RWPE2 (cell line): ENCODE data around the gene DDX59.

Source experiments
- ATAC-seq: fragments of 200-7000 bp; cut with Tn5 transposase; 3 replicates; pipeline ENCODE4 v1.9.1; 2021; ENCODE audit warnings: low read depth
- DNase-seq: peaks from one replicate; pipeline ENCODE4 v3.0.0-alpha.2; 2020; ENCODE audit warnings: low spot score
- H3K27ac ChIP-seq: fragments of 450-650 bp; 2 replicates; pipeline ENCODE4 v1.5.1; 2017; ENCODE audit warnings: mild to moderate bottlenecking; ENCODE audit not compliant: poor library complexity, severe bottlenecking
- H3K27me3 ChIP-seq: fragments of 250-450 bp; sonication (Bioruptor Pico); 2 replicates; pipeline ENCODE4 v1.5.1; 2021; ENCODE audit warnings: mild to moderate bottlenecking, moderate library complexity; ENCODE audit not compliant: insufficient read depth, poor library complexity, severe bottlenecking
- H3K36me3 ChIP-seq: fragments of 250-450 bp; sonication (Bioruptor Pico); 2 replicates; pipeline ENCODE4 v1.5.1; 2020; ENCODE audit warnings: low read depth, mild to moderate bottlenecking, moderate library complexity
- H3K4me1 ChIP-seq: fragments of 250-450 bp; sonication (Bioruptor Pico); 2 replicates; pipeline ENCODE4 v1.5.1; 2021; ENCODE audit warnings: mild to moderate bottlenecking, moderate library complexity; ENCODE audit not compliant: insufficient read depth, poor library complexity, severe bottlenecking
- H3K4me3 ChIP-seq: fragments of 250-450 bp; sonication (Bioruptor Pico); 2 replicates; pipeline ENCODE4 v1.5.1; 2021; ENCODE audit warnings: mild to moderate bottlenecking, moderate library complexity; ENCODE audit not compliant: severe bottlenecking
- H3K9me3 ChIP-seq: fragments of 250-450 bp; sonication (Bioruptor Pico); 2 replicates; pipeline ENCODE4 v1.5.1; 2021; ENCODE audit warnings: mild to moderate bottlenecking, moderate library complexity; ENCODE audit not compliant: severe bottlenecking
- CTCF ChIP-seq: fragments of 450-650 bp; IDR thresholded peaks from one replicate; pipeline ENCODE4 v1.5.1; 2017; ENCODE audit warnings: mild to moderate bottlenecking, moderate library complexity; ENCODE audit not compliant: poor library complexity, severe bottlenecking

The DDX59 gene

GRCh38 chr1:200627575-200628222, 42.0 kb downstream of the DDX59 start:
- Histone ChIP-seq H3K27ac (no peak overlapping the region), H3K4me1 (peaks cover 9% of the 10 kb centered on the region)

DNA sequence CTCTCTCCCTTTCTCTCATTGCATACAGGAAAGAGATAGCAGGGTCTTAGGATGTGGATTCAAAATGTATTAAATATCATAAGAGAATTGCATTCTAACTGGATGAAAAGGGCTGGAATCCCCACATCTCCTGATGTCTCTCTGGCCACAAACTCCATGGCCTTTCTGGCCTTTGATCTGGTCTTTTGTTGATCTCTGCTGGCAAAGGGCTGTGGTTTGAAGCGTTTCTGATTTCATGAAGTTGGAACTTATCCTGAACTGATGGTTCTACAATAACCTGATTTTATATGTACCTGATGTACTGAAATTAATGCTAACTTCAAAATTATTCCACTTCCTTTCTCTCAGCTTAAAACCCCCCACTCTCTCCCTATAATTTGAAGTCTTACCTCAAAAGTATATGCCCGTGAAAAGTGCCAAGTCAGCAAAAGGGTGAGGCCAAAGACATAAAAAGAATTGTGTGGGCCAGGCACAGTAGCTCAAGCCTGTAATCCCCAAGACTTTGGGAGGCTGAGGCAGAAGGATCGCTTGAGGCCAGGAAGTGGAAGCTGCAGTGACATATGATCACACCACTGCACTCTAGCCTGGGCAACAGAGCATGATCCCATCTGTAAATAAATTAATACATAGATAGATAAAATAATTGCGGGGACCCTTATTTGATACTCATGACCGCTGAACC, 42.7 kb downstream of the DDX59 start:
- Histone ChIP-seq H3K9me3 (no peaks in the 10 kb centered on the region), H3K27ac (no peak overlapping the region), H3K4me3 (no peak overlapping the region), H3K4me1 (peaks cover 9% of the 10 kb centered on the region), H3K36me3 (no peaks in the 10 kb centered on the region), H3K27me3 (no peaks in the 10 kb centered on the region)
- TF ChIP-seq CTCF = no peak
- DNase-seq (no peak), ATAC-seq (no peak)

More at GRCh38 chr1:200627575-200628222, 42.0 kb downstream of the DDX59 start:
- no peak for TF ChIP-seq CTCF
- Histone ChIP-seq H3K4me3 (no peak overlapping the region), H3K27me3 (no peaks in the 10 kb centered on the region), H3K36me3 (no peaks in the 10 kb centered on the region), H3K9me3 (no peaks in the 10 kb centered on the region)
- no peak for DNase-seq
- no peak for ATAC-seq

DNA sequence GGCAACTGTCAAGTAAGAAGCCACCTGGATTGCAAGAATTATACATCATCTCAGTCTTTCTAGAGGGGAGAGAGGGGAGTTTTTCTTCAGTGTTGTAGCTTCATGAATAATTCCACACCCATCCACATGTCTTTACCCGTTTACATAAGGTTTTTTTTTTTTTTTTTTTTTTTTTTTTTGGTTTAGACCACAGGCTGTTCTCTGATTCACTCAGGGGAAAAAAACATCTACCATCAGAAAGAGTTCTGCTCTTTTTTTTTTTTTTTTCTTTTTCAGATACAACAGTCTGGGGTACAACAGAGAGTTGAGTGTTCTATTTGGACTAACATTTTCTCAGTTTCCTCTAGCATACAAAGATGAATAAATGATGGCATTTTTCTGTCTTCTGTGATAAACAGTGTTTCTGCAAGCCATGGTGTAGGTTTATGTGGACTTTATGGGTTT, 44.3 kb downstream of the DDX59 start:
- Histone ChIP-seq H3K36me3 (no peaks in the 10 kb centered on the region), H3K9me3 (no peaks in the 10 kb centered on the region), H3K27me3 (no peaks in the 10 kb centered on the region), H3K4me3 (no peak overlapping the region), H3K4me1 (peaks cover 12% of the 10 kb centered on the region), H3K27ac (peak overlapping the region; percentile 83)
- no peak for DNase-seq
- ATAC-seq = peak; percentile 15; the same call in 1 of the 3 replicates
- TF ChIP-seq CTCF = no peak

DNA sequence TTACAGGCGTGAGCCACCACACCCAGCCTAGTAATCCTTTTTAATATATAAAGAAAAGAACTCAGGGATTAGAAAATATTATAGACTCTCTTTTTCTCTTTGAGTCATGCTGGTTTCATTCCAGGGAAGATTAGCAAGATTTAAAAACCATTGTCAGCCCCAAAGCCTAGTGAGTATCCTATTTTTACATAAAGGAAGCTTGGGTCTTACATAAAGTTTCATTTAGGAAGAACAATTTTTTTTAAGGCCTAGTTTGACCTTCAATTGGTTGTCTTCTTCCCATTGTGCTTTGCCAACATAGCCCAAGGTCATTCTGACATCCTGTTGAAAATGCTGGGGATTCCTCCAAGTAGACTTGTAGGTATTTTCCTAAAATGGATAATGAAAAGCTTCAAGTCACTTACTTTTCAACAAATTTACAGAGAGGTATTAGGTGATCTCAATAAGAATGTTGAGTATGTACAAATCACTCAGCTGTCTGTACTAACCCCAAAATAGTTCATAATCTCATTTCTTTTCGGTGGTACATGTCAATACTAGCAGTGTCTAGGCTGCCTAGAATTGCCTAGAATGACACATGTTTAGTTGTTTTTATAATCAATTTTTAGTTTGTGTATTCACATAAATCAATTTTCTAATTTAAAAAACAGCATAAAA, 44.9 kb downstream of the DDX59 start:
- Histone ChIP-seq H3K27ac (peak overlapping the region; percentile 83), H3K4me3 (no peak overlapping the region), H3K36me3 (no peaks in the 10 kb centered on the region), H3K27me3 (no peaks in the 10 kb centered on the region), H3K9me3 (no peaks in the 10 kb centered on the region), H3K4me1 (peaks cover 12% of the 10 kb centered on the region)
- DNase-seq (no peak), ATAC-seq (no peak)
- no peak for TF ChIP-seq CTCF
